IMR-90 (cell line): ENCODE results near the gene LRRTM3. TPM values are rescaled to one million over a fixed set of nuclear protein-coding genes. Genes with fewer than 3 reads are reported as not detected.

Experiments
- ATAC-seq: fragments of 200-7000 bp; cut with Tn5 transposase; 2 replicates; pipeline ENCODE4 v1.9.1; 2020; ENCODE audit warnings: low read depth, mild to moderate bottlenecking, moderate library complexity
- BruUV-seq: library from RNA; stranded (reverse); fragments of 400-500 nt; replicated peaks from 2 replicates; lab custom pipeline; 2021; lab: Mats Ljungman, UMichigan
- CTCF ChIA-PET: fragments of 300-600 bp; formaldehyde crosslinking; extraction: SDS; loops from one replicate; lab custom pipeline; 2021; ENCODE audit warnings: antibody characterized with exemption; lab: Yijun Ruan, JAX
- POLR2A ChIA-PET: fragments of 300-600 bp; sonication (Branson Sonifier 250); formaldehyde crosslinking; loops from one replicate; lab custom pipeline; 2022; ENCODE audit warnings: antibody characterized with exemption; ENCODE audit not compliant: unreplicated experiment; lab: Charles Lee
- DNase-seq: peaks from one replicate; pipeline ENCODE4 v3.0.0; 2013
- H2AFZ ChIP-seq: replicated peaks from 2 replicates; pipeline ENCODE3; 2013; ENCODE audit warnings: low read length, mild to moderate bottlenecking; ENCODE audit not compliant: poor library complexity
- H2AK5ac ChIP-seq: 2 replicates; pipeline ENCODE4 v1.6.1; 2013; ENCODE audit warnings: low read depth, low read length, inconsistent platforms
- H2AK9ac ChIP-seq: replicated peaks from 2 replicates; pipeline ENCODE3; 2013; ENCODE audit warnings: mild to moderate bottlenecking, low read depth, low read length, moderate library complexity; ENCODE audit not compliant: poor library complexity
- H2BK120ac ChIP-seq: 2 replicates; pipeline ENCODE4 v1.6.1; 2013; ENCODE audit warnings: low read depth, low read length, inconsistent platforms
- H2BK15ac ChIP-seq: 3 replicates; pipeline ENCODE4 v1.6.1; 2013; ENCODE audit warnings: low read depth, low read length, inconsistent platforms
- H2BK20ac ChIP-seq: 2 replicates; pipeline ENCODE4 v1.6.1; 2013; ENCODE audit warnings: low read depth, mild to moderate bottlenecking, inconsistent platforms, low read length, moderate library complexity
- H2BK5ac ChIP-seq: 2 replicates; pipeline ENCODE4 v1.6.1; 2013; ENCODE audit warnings: mild to moderate bottlenecking, low read depth, low read length, inconsistent platforms; ENCODE audit not compliant: poor library complexity, severe bottlenecking
- H3K14ac ChIP-seq: replicated peaks from 2 replicates; pipeline ENCODE4 v1.6.1; 2013; ENCODE audit warnings: low read depth, low read length, inconsistent platforms
- H3K18ac ChIP-seq: 2 replicates; pipeline ENCODE4 v1.6.1; 2013; ENCODE audit warnings: low read depth, low read length, control low read depth
- H3K23ac ChIP-seq: 2 replicates; pipeline ENCODE4 v1.6.1; 2013; ENCODE audit warnings: low read depth, low read length, inconsistent platforms
- H3K27ac ChIP-seq: 2 replicates; pipeline ENCODE4 v1.5.1; 2013; ENCODE audit warnings: mild to moderate bottlenecking, control low read depth, low read length; ENCODE audit not compliant: insufficient read depth
- H3K27me3 ChIP-seq: 2 replicates; pipeline ENCODE4 v1.6.1; 2013; ENCODE audit warnings: low read length; ENCODE audit not compliant: control insufficient read depth, insufficient read depth
- H3K36me3 ChIP-seq: 2 replicates; pipeline ENCODE4 v1.6.1; 2013; ENCODE audit warnings: low read length, mixed read lengths; ENCODE audit not compliant: control insufficient read depth, insufficient read depth
- H3K4ac ChIP-seq: 2 replicates; pipeline ENCODE4 v1.6.1; 2013; ENCODE audit warnings: low read depth, low read length, inconsistent platforms
- H3K4me1 ChIP-seq: 2 replicates; pipeline ENCODE4 v1.6.1; 2013; ENCODE audit warnings: low read length, mixed read lengths; ENCODE audit not compliant: control insufficient read depth, insufficient read depth
- H3K4me2 ChIP-seq: 2 replicates; pipeline ENCODE4 v1.6.1; 2013; ENCODE audit warnings: low read depth, mild to moderate bottlenecking, control low read depth, low read length, moderate library complexity
- H3K4me3 ChIP-seq: 2 replicates; pipeline ENCODE4 v1.5.1; 2013; ENCODE audit warnings: low read depth, mild to moderate bottlenecking, control low read depth, low read length, moderate library complexity; ENCODE audit not compliant: insufficient read depth
- H3K56ac ChIP-seq: 2 replicates; pipeline ENCODE4 v1.6.1; 2013; ENCODE audit warnings: low read length, inconsistent platforms; ENCODE audit not compliant: insufficient read depth; ENCODE audit errors: extremely low read depth
- H3K79me1 ChIP-seq, 2 experiments: 2 replicates each; pipeline ENCODE4 v1.6.1; 2013; ENCODE audit warnings: low read length in 2 of 2, inconsistent platforms in 1 of 2, low read depth in 1 of 2
- H3K9ac ChIP-seq: 2 replicates; pipeline ENCODE4 v1.6.1; 2013; ENCODE audit warnings: low read depth, low read length, control low read depth
- H3K9me1 ChIP-seq: 2 replicates; pipeline ENCODE4 v1.6.1; 2013; ENCODE audit warnings: low read length, inconsistent platforms; ENCODE audit not compliant: insufficient read depth
- H3K9me3 ChIP-seq: 2 replicates; pipeline ENCODE4 v1.6.1; 2013; ENCODE audit warnings: low read length; ENCODE audit not compliant: control insufficient read depth, insufficient read depth
- H4K20me1 ChIP-seq: 2 replicates; pipeline ENCODE4 v1.6.1; 2013; ENCODE audit warnings: low read length, inconsistent platforms; ENCODE audit not compliant: insufficient read depth
- H4K5ac ChIP-seq: 2 replicates; pipeline ENCODE4 v1.6.1; 2013; ENCODE audit warnings: mild to moderate bottlenecking, low read depth, low read length, control low read depth
- H4K8ac ChIP-seq, 2 experiments: 2 replicates each; pipeline ENCODE4 v1.6.1; 2013; ENCODE audit warnings: low read depth in 2 of 2, low read length in 2 of 2, control low read depth in 1 of 2, inconsistent platforms in 1 of 2
- H4K91ac ChIP-seq: 2 replicates; pipeline ENCODE4 v1.6.1; 2013; ENCODE audit warnings: low read depth, low read length, inconsistent platforms; ENCODE audit not compliant: insufficient read depth
- CEBPB ChIP-seq: IDR thresholded peaks from 2 replicates; pipeline ENCODE4 v1.6.1; 2012; ENCODE audit warnings: low read depth, low read length, improper control_type of control experiment
- CHD1 ChIP-seq: IDR thresholded peaks from 2 replicates; pipeline ENCODE4 v1.6.1; 2012; ENCODE audit warnings: low read depth, low read length, improper control_type of control experiment
- FOS ChIP-seq: fragments of 150-350 bp; IDR thresholded peaks from 2 replicates; pipeline ENCODE4 v1.6.1; 2016; ENCODE audit warnings: low read depth, low read length
- MAFK ChIP-seq: IDR thresholded peaks from 2 replicates; pipeline ENCODE4 v1.6.1; 2012; ENCODE audit warnings: low read depth, low read length, improper control_type of control experiment
- MXI1 ChIP-seq: IDR thresholded peaks from 2 replicates; pipeline ENCODE4 v1.6.1; 2012; ENCODE audit warnings: low read depth, mild to moderate bottlenecking, low read length, moderate library complexity, borderline replicate concordance
- RAD21 ChIP-seq: IDR thresholded peaks from 2 replicates; pipeline ENCODE4 v1.6.1; 2012; ENCODE audit warnings: low read length, improper control_type of control experiment
- RFX5 ChIP-seq: IDR thresholded peaks from 2 replicates; pipeline ENCODE4 v1.8.0; 2012; ENCODE audit warnings: low read depth, mild to moderate bottlenecking, low read length, moderate library complexity
- WGBS, 2 experiments: methylation state at CpG; one replicate each; pipeline versions ENCODE4 v1.1.5 to v1.1.7; 2013; ENCODE audit warnings: missing lambda C conversion rate in 2 of 2; ENCODE audit not compliant: insufficient read length in 1 of 2; ENCODE audit errors: extremely low coverage in 2 of 2; 5-methylcytosine and 5-hydroxymethylcytosine counted together
- dilution Hi-C: fragments of 300-500 bp; cut with HindIII; formaldehyde crosslinking; loops from one replicate; pipeline ENCODE4 v1.14.3; 2018; ENCODE audit warnings: low sequenced_read_pairs; ENCODE audit not compliant: unreplicated experiment
- in situ Hi-C: fragments of 300-500 bp; cut with MboI; formaldehyde crosslinking; loops from 3 replicates; pipeline ENCODE4 v1.14.3; 2019; ENCODE audit warnings: low sequenced_read_pairs, inconsistent platforms, mixed read lengths
- intact Hi-C: fragments of 100-400 bp; cut with micrococcal nuclease; formaldehyde crosslinking; loops from 2 replicates; pipeline ENCODE4 v1.10.0; 2022
- polyA plus RNA-seq, 3 experiments: library from polyadenylated mRNA; depleted of rRNA; stranded (reverse); fragments of >200 nt; gene quantifications; 2 replicates each; pipeline ENCODE4 v1.2.3, GENCODE V29; 2012; ENCODE audit warnings: low replicate concordance in 1 of 3
- total RNA-seq: library from RNA; depleted of rRNA; stranded (reverse); fragments of >200 nt; gene quantifications from 2 replicates; pipeline ENCODE4 v1.2.3, GENCODE V29; 2012
- TF ChIP-seq, protein P1 (sequence below): conservative IDR thresholded peaks from 2 replicates; pipeline ENCODE4 v1.5.1; 2012; ENCODE audit warnings: mild to moderate bottlenecking, low read depth, low read length, improper control_type of control experiment

The LRRTM3 gene
- total and polyA plus RNA-seq, 2 of the 4 experiments (the other 2 are of a cell fraction) = under 0.01 TPM; not detected in 1

DNA sequence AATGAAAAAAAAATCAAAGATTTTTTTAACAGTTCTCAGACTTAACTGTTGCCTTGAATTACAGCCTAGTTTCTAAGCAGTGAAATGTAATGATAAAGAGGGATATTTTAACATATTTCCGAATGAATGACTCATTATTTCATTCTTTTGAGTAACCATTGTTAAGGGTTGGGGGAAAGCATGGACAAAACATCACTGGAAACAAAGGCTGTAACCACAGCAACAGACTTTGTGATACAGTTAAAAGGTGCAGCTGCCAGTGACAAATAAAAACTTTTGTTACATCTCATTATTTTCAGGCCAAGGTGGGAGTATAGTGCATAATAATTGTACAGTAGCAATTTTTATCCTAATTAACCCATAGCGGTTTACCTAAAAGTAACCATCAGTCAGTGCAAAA lies 172.6 kb downstream of the LRRTM3 start:
- H3K4me1 ChIP-seq = no peaks in the 10 kb centered on the region
- in situ Hi-C loops = no loop called here
- ATAC-seq = no peak
- H2BK5ac ChIP-seq = no peak overlapping the region
- intact Hi-C loops = no loop called here
- no CpG with 5 or more reads among the region's 2 CpGs for WGBS, 2 experiments
- no peak overlapping the region for H2BK15ac ChIP-seq
- H3K27ac ChIP-seq = no peak overlapping the region
- H3K9ac ChIP-seq = no peak overlapping the region
- no peaks in the 10 kb centered on the region for H3K9me1 ChIP-seq
- TF ChIP-seq CEBPB = no peak
- no peak for TF ChIP-seq RAD21
- TF ChIP-seq MAFK = no peak
- no peak for TF ChIP-seq FOS
- no peak for TF ChIP-seq CHD1
- TF ChIP-seq MXI1 = no peak
- no peak for TF ChIP-seq RFX5
- TF ChIP-seq, protein P1, sequence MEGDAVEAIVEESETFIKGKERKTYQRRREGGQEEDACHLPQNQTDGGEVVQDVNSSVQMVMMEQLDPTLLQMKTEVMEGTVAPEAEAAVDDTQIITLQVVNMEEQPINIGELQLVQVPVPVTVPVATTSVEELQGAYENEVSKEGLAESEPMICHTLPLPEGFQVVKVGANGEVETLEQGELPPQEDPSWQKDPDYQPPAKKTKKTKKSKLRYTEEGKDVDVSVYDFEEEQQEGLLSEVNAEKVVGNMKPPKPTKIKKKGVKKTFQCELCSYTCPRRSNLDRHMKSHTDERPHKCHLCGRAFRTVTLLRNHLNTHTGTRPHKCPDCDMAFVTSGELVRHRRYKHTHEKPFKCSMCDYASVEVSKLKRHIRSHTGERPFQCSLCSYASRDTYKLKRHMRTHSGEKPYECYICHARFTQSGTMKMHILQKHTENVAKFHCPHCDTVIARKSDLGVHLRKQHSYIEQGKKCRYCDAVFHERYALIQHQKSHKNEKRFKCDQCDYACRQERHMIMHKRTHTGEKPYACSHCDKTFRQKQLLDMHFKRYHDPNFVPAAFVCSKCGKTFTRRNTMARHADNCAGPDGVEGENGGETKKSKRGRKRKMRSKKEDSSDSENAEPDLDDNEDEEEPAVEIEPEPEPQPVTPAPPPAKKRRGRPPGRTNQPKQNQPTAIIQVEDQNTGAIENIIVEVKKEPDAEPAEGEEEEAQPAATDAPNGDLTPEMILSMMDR = no peak
- H2BK20ac ChIP-seq = no peak overlapping the region
- H3K27me3 ChIP-seq = no peaks in the 10 kb centered on the region
- no peaks in the 10 kb centered on the region for H3K79me1 ChIP-seq
- no peak overlapping the region for H3K4ac ChIP-seq
- H3K36me3 ChIP-seq = no peaks in the 10 kb centered on the region
- POLR2A ChIA-PET = no interaction called here
- no peak overlapping the region for H3K18ac ChIP-seq
- H3K56ac ChIP-seq = no peak overlapping the region
- no peak overlapping the region for H2BK120ac ChIP-seq
- no peak overlapping the region for H3K23ac ChIP-seq
- CTCF ChIA-PET = no interaction called here
- H2AK9ac ChIP-seq = no peak overlapping the region
- no peak overlapping the region for H4K91ac ChIP-seq
- no peak overlapping the region for H3K4me3 ChIP-seq
- H4K5ac ChIP-seq = no peak overlapping the region
- no peak overlapping the region for H2AK5ac ChIP-seq
- H3K14ac ChIP-seq = no peak overlapping the region
- H2AFZ ChIP-seq = no peak overlapping the region
- no peak overlapping the region for H3K4me2 ChIP-seq
- H4K8ac ChIP-seq = no peak overlapping the region
- no TSS peak for BruUV-seq
- H4K20me1 ChIP-seq = no peaks in the 10 kb centered on the region
- dilution Hi-C loops = no loop called here
- no peaks in the 10 kb centered on the region for H3K9me3 ChIP-seq
- DNase-seq = no peak
